AG20443 (cell line): ENCODE data around the gene DPYSL4.
"Not testable (repeated sequence)": the region's sequence is repeated elsewhere in the genome, so short reads cannot be mapped to it uniquely, and the experiment has no call there.

Experiments used
- DNase-seq: peaks from one replicate; pipeline ENCODE4 v3.0.0; 2012; ENCODE audit warnings: low spot score, mixed read lengths

The DPYSL4 gene

GRCh38 chr10:132149917-132150316 is 36.8 kb upstream of the DPYSL4 start:
- no peak for DNase-seq

GRCh38 chr10:132150777-132151176 is 36.0 kb upstream of the DPYSL4 start:
- DNase-seq, result no peak

- DNase-seq, result no peak
These were observed 35.3 kb upstream of the DPYSL4 start for GRCh38 chr10:132151286-132151950.

GRCh38 chr10:132151951-132152505 is 34.7 kb upstream of the DPYSL4 start:
- no peak for DNase-seq

GRCh38 chr10:132152896-132153580 is 33.7 kb upstream of the DPYSL4 start:
- DNase-seq, result no peak

- no peak for DNase-seq
These were observed 33.0 kb upstream of the DPYSL4 start for GRCh38 chr10:132153616-132154217.

- no peak for DNase-seq
These were observed 32.3 kb upstream of the DPYSL4 start for GRCh38 chr10:132154440-132154839.

GRCh38 chr10:132154931-132155330 is 31.8 kb upstream of the DPYSL4 start:
- DNase-seq, result no peak

GRCh38 chr10:132155723-132156381 is 30.9 kb upstream of the DPYSL4 start:
- no peak for DNase-seq

- no peak for DNase-seq
These were observed 30.4 kb upstream of the DPYSL4 start for GRCh38 chr10:132156382-132156781.

GRCh38 chr10:132157101-132157500 is 29.6 kb upstream of the DPYSL4 start:
- no peak for DNase-seq

- DNase-seq, result no peak
These were observed 28.5 kb upstream of the DPYSL4 start for GRCh38 chr10:132158122-132158741.

GRCh38 chr10:132158823-132159222 is 27.9 kb upstream of the DPYSL4 start:
- DNase-seq, result no peak

- DNase-seq, result not testable (repeated sequence)
These were observed 27.2 kb upstream of the DPYSL4 start for GRCh38 chr10:132159302-132160230.

GRCh38 chr10:132160231-132160630 is 26.5 kb upstream of the DPYSL4 start:
- DNase-seq, result not testable (repeated sequence)

- DNase-seq, result not testable (repeated sequence)
These were observed 25.7 kb upstream of the DPYSL4 start for GRCh38 chr10:132160834-132161622.

GRCh38 chr10:132162021-132162531 is 24.7 kb upstream of the DPYSL4 start:
- no peak for DNase-seq

- no peak for DNase-seq
These were observed 24.0 kb upstream of the DPYSL4 start for GRCh38 chr10:132162590-132163277.

- peak; percentile 52 for DNase-seq
These were observed 23.4 kb upstream of the DPYSL4 start for GRCh38 chr10:132163278-132163765.
